Measurements from ENCODE around the gene CHAF1A.

GRCh38 chr19:4448147-4448985, 45.9 kb downstream of the CHAF1A start:
- no peak for TF ChIP-seq CTCF (conservative IDR thresholded peaks at IDR 0.05; ENCODE audit: low read depth, low read length)
- no peak for TF ChIP-seq NFE2L2 (IDR thresholded peaks at IDR 0.05; ENCODE audit: low read depth, low read length)
- no peak for TF ChIP-seq USF2 (IDR thresholded peaks at IDR 0.05; ENCODE audit: low read depth, low read length)
- TF ChIP-seq POLR2A (IDR thresholded peaks at IDR 0.05; ENCODE audit: low read depth, low read length) = no peak
- no peak for TF ChIP-seq CEBPB (IDR thresholded peaks at IDR 0.05; ENCODE audit: low read depth, low read length)
- no peak for TF ChIP-seq ELK1 (IDR thresholded peaks at IDR 0.05; ENCODE audit: borderline replicate concordance, low read depth, low read length)
- TF ChIP-seq SMC3 (IDR thresholded peaks at IDR 0.05; ENCODE audit: low read depth, low read length) = no peak
- TF ChIP-seq MXI1 (IDR thresholded peaks at IDR 0.05; ENCODE audit: borderline replicate concordance, low read depth, low read length) = no peak
- no peak for TF ChIP-seq BHLHE40 (IDR thresholded peaks at IDR 0.05; ENCODE audit: low read depth, low read length)
- TF ChIP-seq RAD21 (IDR thresholded peaks at IDR 0.05; ENCODE audit: low read length) = no peak
- no peak for TF ChIP-seq MAZ (IDR thresholded peaks at IDR 0.05; ENCODE audit: borderline replicate concordance, low read depth, low read length)
- TF ChIP-seq RFX5 (IDR thresholded peaks at IDR 0.05; ENCODE audit: low read depth, low read length) = no peak
